ENCODE data around the gene RILPL2.
"Not testable (repeated sequence)": the region's sequence is repeated elsewhere in the genome, so short reads cannot be mapped to it uniquely, and the experiment has no call there.

RILPL2 gene

GRCh38 chr12:123401753-123402683, 34.5 kb downstream of the RILPL2 start:
- no peak for DNase-seq (ENCODE audit: low spot score)

GRCh38 chr12:123399255-123399617, 37.2 kb downstream of the RILPL2 start:
- no peak for DNase-seq (ENCODE audit: low spot score)

- no peak for DNase-seq (ENCODE audit: low spot score)
These were observed 37.8 kb downstream of the RILPL2 start for GRCh38 chr12:123398550-123399254.

GRCh38 chr12:123398177-123398549, 38.3 kb downstream of the RILPL2 start:
- no peak for DNase-seq (ENCODE audit: low spot score)

- DNase-seq (ENCODE audit: low spot score) = no peak
These were observed 39.1 kb downstream of the RILPL2 start for GRCh38 chr12:123397400-123397799.

GRCh38 chr12:123396954-123397353, 39.5 kb downstream of the RILPL2 start:
- no peak for DNase-seq (ENCODE audit: low spot score)

GRCh38 chr12:123396543-123396942, 39.9 kb downstream of the RILPL2 start:
- no peak for DNase-seq (ENCODE audit: low spot score)

- no peak for DNase-seq (ENCODE audit: low spot score)
These were observed 41.2 kb downstream of the RILPL2 start for GRCh38 chr12:123395236-123395635.

GRCh38 chr12:123393747-123394146, 42.7 kb downstream of the RILPL2 start:
- no peak for DNase-seq (ENCODE audit: low spot score)

- DNase-seq (ENCODE audit: low spot score) = no peak
These were observed 44.7 kb downstream of the RILPL2 start for GRCh38 chr12:123391546-123392343.

GRCh38 chr12:123390498-123391426, 45.7 kb downstream of the RILPL2 start:
- no peak for DNase-seq (ENCODE audit: low spot score)

- DNase-seq (ENCODE audit: low spot score) = no peak
These were observed 46.7 kb downstream of the RILPL2 start for GRCh38 chr12:123389560-123390351.

- DNase-seq (ENCODE audit: low spot score) = no peak
These were observed 47.4 kb downstream of the RILPL2 start for GRCh38 chr12:123388951-123389559.

- peak; percentile 91 for DNase-seq (ENCODE audit: low spot score)
These were observed 48.1 kb downstream of the RILPL2 start for GRCh38 chr12:123388177-123388950.

- no peak for DNase-seq (ENCODE audit: low spot score)
These were observed 48.8 kb downstream of the RILPL2 start for GRCh38 chr12:123387508-123388176.

GRCh38 chr12:123385536-123385935, 50.9 kb downstream of the RILPL2 start:
- not testable (repeated sequence) for DNase-seq (ENCODE audit: low spot score)

GRCh38 chr12:123384994-123385376, 51.5 kb downstream of the RILPL2 start:
- DNase-seq (ENCODE audit: low spot score) = no peak

- DNase-seq (ENCODE audit: low spot score) = no peak
These were observed 52.0 kb downstream of the RILPL2 start for GRCh38 chr12:123384318-123384993.
